ENCODE data around the gene ASPN.

DNA sequence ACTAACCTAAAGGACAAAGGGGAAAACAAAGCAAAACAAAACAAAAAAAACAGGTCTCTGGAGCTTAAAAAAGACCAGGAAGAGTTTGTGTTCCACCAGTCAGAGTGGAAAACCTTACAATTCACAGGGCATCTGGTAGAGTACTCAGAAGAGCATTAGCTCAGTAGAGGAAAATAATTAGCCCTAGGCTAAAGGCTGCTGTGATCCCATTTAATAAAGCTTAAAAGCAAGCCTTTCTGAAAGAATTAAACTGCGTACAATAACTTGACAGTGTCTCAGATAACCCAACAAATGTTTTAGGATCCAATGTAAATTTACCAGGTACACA is 46.2 kb upstream of the ASPN start:
- TF ChIP-seq BCL11A (tag by site-specific recombination; IDR thresholded peaks at IDR 0.05; ENCODE audit: low read depth) (no peak), SP2 (tag by site-specific recombination; IDR thresholded peaks at IDR 0.05) (no peak), HOXA7 (CRISPR knock-in tag; IDR thresholded peaks at IDR 0.05; ENCODE audit: borderline replicate concordance) (no peak), ZNF138 (tag by site-specific recombination; IDR thresholded peaks at IDR 0.05; ENCODE audit: borderline replicate concordance) (no peak), ZNF132 (tag by site-specific recombination; IDR thresholded peaks at IDR 0.05; ENCODE audit: borderline replicate concordance) (no peak), MYNN (tag by site-specific recombination; IDR thresholded peaks at IDR 0.05; ENCODE audit: borderline replicate concordance) (no peak), ZNF510 (tag by site-specific recombination; IDR thresholded peaks at IDR 0.05; ENCODE audit: insufficient replicate concordance) (no peak)
- TF ChIP-seq, protein P1, sequence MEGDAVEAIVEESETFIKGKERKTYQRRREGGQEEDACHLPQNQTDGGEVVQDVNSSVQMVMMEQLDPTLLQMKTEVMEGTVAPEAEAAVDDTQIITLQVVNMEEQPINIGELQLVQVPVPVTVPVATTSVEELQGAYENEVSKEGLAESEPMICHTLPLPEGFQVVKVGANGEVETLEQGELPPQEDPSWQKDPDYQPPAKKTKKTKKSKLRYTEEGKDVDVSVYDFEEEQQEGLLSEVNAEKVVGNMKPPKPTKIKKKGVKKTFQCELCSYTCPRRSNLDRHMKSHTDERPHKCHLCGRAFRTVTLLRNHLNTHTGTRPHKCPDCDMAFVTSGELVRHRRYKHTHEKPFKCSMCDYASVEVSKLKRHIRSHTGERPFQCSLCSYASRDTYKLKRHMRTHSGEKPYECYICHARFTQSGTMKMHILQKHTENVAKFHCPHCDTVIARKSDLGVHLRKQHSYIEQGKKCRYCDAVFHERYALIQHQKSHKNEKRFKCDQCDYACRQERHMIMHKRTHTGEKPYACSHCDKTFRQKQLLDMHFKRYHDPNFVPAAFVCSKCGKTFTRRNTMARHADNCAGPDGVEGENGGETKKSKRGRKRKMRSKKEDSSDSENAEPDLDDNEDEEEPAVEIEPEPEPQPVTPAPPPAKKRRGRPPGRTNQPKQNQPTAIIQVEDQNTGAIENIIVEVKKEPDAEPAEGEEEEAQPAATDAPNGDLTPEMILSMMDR (tag by site-specific recombination; IDR thresholded peaks at IDR 0.05): no peak
- TF ChIP-seq, protein P2, sequence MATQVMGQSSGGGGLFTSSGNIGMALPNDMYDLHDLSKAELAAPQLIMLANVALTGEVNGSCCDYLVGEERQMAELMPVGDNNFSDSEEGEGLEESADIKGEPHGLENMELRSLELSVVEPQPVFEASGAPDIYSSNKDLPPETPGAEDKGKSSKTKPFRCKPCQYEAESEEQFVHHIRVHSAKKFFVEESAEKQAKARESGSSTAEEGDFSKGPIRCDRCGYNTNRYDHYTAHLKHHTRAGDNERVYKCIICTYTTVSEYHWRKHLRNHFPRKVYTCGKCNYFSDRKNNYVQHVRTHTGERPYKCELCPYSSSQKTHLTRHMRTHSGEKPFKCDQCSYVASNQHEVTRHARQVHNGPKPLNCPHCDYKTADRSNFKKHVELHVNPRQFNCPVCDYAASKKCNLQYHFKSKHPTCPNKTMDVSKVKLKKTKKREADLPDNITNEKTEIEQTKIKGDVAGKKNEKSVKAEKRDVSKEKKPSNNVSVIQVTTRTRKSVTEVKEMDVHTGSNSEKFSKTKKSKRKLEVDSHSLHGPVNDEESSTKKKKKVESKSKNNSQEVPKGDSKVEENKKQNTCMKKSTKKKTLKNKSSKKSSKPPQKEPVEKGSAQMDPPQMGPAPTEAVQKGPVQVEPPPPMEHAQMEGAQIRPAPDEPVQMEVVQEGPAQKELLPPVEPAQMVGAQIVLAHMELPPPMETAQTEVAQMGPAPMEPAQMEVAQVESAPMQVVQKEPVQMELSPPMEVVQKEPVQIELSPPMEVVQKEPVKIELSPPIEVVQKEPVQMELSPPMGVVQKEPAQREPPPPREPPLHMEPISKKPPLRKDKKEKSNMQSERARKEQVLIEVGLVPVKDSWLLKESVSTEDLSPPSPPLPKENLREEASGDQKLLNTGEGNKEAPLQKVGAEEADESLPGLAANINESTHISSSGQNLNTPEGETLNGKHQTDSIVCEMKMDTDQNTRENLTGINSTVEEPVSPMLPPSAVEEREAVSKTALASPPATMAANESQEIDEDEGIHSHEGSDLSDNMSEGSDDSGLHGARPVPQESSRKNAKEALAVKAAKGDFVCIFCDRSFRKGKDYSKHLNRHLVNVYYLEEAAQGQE (tag by site-specific recombination; IDR thresholded peaks at IDR 0.05): no peak
- TF ChIP-seq, protein P3, sequence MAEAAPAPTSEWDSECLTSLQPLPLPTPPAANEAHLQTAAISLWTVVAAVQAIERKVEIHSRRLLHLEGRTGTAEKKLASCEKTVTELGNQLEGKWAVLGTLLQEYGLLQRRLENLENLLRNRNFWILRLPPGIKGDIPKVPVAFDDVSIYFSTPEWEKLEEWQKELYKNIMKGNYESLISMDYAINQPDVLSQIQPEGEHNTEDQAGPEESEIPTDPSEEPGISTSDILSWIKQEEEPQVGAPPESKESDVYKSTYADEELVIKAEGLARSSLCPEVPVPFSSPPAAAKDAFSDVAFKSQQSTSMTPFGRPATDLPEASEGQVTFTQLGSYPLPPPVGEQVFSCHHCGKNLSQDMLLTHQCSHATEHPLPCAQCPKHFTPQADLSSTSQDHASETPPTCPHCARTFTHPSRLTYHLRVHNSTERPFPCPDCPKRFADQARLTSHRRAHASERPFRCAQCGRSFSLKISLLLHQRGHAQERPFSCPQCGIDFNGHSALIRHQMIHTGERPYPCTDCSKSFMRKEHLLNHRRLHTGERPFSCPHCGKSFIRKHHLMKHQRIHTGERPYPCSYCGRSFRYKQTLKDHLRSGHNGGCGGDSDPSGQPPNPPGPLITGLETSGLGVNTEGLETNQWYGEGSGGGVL (tag by site-specific recombination; IDR thresholded peaks at IDR 0.05): no peak
- TF ChIP-seq, protein P4, sequence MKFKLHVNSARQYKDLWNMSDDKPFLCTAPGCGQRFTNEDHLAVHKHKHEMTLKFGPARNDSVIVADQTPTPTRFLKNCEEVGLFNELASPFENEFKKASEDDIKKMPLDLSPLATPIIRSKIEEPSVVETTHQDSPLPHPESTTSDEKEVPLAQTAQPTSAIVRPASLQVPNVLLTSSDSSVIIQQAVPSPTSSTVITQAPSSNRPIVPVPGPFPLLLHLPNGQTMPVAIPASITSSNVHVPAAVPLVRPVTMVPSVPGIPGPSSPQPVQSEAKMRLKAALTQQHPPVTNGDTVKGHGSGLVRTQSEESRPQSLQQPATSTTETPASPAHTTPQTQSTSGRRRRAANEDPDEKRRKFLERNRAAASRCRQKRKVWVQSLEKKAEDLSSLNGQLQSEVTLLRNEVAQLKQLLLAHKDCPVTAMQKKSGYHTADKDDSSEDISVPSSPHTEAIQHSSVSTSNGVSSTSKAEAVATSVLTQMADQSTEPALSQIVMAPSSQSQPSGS (tag by site-specific recombination; IDR thresholded peaks at IDR 0.05; ENCODE audit: low read depth): no peak
- TF ChIP-seq, protein P5, sequence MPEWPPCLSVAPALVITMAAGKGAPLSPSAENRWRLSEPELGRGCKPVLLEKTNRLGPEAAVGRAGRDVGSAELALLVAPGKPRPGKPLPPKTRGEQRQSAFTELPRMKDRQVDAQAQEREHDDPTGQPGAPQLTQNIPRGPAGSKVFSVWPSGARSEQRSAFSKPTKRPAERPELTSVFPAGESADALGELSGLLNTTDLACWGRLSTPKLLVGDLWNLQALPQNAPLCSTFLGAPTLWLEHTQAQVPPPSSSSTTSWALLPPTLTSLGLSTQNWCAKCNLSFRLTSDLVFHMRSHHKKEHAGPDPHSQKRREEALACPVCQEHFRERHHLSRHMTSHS (tag by site-specific recombination; IDR thresholded peaks at IDR 0.05): no peak
